A204.1 (cell line): Measurements from ENCODE around the gene GRID2.

Experiments used
- FAIRE-seq: peaks from 2 replicates; lab custom pipeline; 2012; peaks lifted over from hg19 to GRCh38; lab: Jason Lieb, UNC

Gene GRID2

GRCh38 chr4:93687304-93687703 is 1383.5 kb downstream of the GRID2 start:
- no peak for FAIRE-seq

GRCh38 chr4:93688978-93689377 is 1385.2 kb downstream of the GRID2 start:
- no peak for FAIRE-seq

- FAIRE-seq = no peak
Measured at GRCh38 chr4:93693141-93693540, 1389.4 kb downstream of the GRID2 start.

GRCh38 chr4:93698686-93699085 is 1394.9 kb downstream of the GRID2 start:
- no peak for FAIRE-seq

- FAIRE-seq = no peak
Measured at GRCh38 chr4:93700571-93700970, 1396.8 kb downstream of the GRID2 start.

GRCh38 chr4:93710101-93710846 is 1406.5 kb downstream of the GRID2 start:
- no peak for FAIRE-seq

- no peak for FAIRE-seq
Measured at GRCh38 chr4:93710847-93711430, 1407.2 kb downstream of the GRID2 start.

- FAIRE-seq = no peak
Measured at GRCh38 chr4:93718233-93718632, 1414.5 kb downstream of the GRID2 start.

- FAIRE-seq = no peak
Measured at GRCh38 chr4:93719552-93719951, 1415.8 kb downstream of the GRID2 start.

- FAIRE-seq = no peak
Measured at GRCh38 chr4:93722446-93722845, 1418.7 kb downstream of the GRID2 start.

GRCh38 chr4:93730251-93730650 is 1426.5 kb downstream of the GRID2 start:
- no peak for FAIRE-seq

GRCh38 chr4:93730760-93731159 is 1427.0 kb downstream of the GRID2 start:
- FAIRE-seq = no peak

- no peak for FAIRE-seq
Measured at GRCh38 chr4:93731456-93731855, 1427.7 kb downstream of the GRID2 start.

- no peak for FAIRE-seq
Measured at GRCh38 chr4:93732509-93732908, 1428.7 kb downstream of the GRID2 start.

GRCh38 chr4:93740890-93741289 is 1437.1 kb downstream of the GRID2 start:
- no peak for FAIRE-seq

GRCh38 chr4:93743022-93743421 is 1439.3 kb downstream of the GRID2 start:
- FAIRE-seq = no peak

- FAIRE-seq = no peak
Measured at GRCh38 chr4:93743635-93744034, 1439.9 kb downstream of the GRID2 start.

- FAIRE-seq = no peak
Measured at GRCh38 chr4:93744961-93745360, 1441.2 kb downstream of the GRID2 start.

- no peak for FAIRE-seq
Measured at GRCh38 chr4:93746031-93746430, 1442.3 kb downstream of the GRID2 start.

- FAIRE-seq = no peak
Measured at GRCh38 chr4:93747220-93747619, 1443.5 kb downstream of the GRID2 start.

GRCh38 chr4:93748373-93749291 is 1444.9 kb downstream of the GRID2 start:
- FAIRE-seq = no peak

- no peak for FAIRE-seq
Measured at GRCh38 chr4:93749292-93749761, 1445.6 kb downstream of the GRID2 start.

- no peak for FAIRE-seq
Measured at GRCh38 chr4:93751411-93751810, 1447.6 kb downstream of the GRID2 start.
